GM12878 (cell line): ENCODE results near the gene KRT79. TPM values are rescaled to one million over a fixed set of nuclear protein-coding genes. Genes with fewer than 3 reads are reported as not detected.

Experiments used
- ATAC-seq: fragments of 200-7000 bp; cut with Tn5 transposase; 3 replicates; pipeline ENCODE4 v1.9.1; 2020; ENCODE audit warnings: mild to moderate bottlenecking, moderate library complexity
- BruUV-seq: library from RNA; stranded (reverse); fragments of 400-500 nt; replicated peaks from 2 replicates; lab custom pipeline; 2021; lab: Mats Ljungman, UMichigan
- CTCF ChIA-PET: fragments of 300-600 bp; sonication (Branson Sonifier 250); formaldehyde crosslinking; extraction: SDS; loops from one replicate; lab custom pipeline; 2021; ENCODE audit warnings: inconsistent platforms; lab: Yijun Ruan, JAX
- POLR2A ChIA-PET: fragments of 350-600 bp; formaldehyde crosslinking; extraction: SDS; loops from one replicate; lab custom pipeline; 2021; ENCODE audit warnings: inconsistent platforms; lab: Charles Lee
- RAD21 ChIA-PET: fragments of 300-600 bp; sonication (Branson Sonifier 250); formaldehyde crosslinking; loops from one replicate; lab custom pipeline; 2023; ENCODE audit warnings: antibody characterized with exemption; ENCODE audit not compliant: unreplicated experiment; lab: Charles Lee
- SMC1A ChIA-PET: fragments of 300-600 bp; sonication (Branson Sonifier 250); formaldehyde crosslinking; loops from one replicate; lab custom pipeline; 2023; ENCODE audit not compliant: unreplicated experiment, uncharacterized antibody; lab: Charles Lee
- DNase-seq: peaks from one replicate; pipeline ENCODE4 v3.0.0-alpha.2; 2011; ENCODE audit warnings: low read depth, low spot score
- FAIRE-seq: peaks from 3 replicates; lab custom pipeline; 2011; peaks lifted over from hg19 to GRCh38; lab: Jason Lieb, UNC
- H2AFZ ChIP-seq: 2 replicates; pipeline ENCODE4 v1.6.0; 2011; ENCODE audit warnings: low read depth, low read length, control low read depth; ENCODE audit not compliant: control insufficient read depth
- H3K27ac ChIP-seq: 2 replicates; pipeline ENCODE4 v1.5.1; 2011; ENCODE audit warnings: control low read depth; ENCODE audit not compliant: control insufficient read depth, insufficient read depth
- H3K27me3 ChIP-seq, 2 experiments: replicated peaks in 1 of 2; 2 replicates each; pipeline versions ENCODE4 v1.6.0 to v1.6.1; 2011; ENCODE audit warnings: low read length in 1 of 2; ENCODE audit not compliant: control insufficient read depth in 2 of 2, insufficient read depth in 2 of 2
- H3K36me3 ChIP-seq, 2 experiments: 2 replicates each; pipeline ENCODE4 v1.5.1; 2011; ENCODE audit warnings: low read length in 1 of 2; ENCODE audit not compliant: control insufficient read depth in 2 of 2, insufficient read depth in 2 of 2
- H3K4me1 ChIP-seq: 2 replicates; pipeline ENCODE4 v1.6.1; 2011; ENCODE audit warnings: mild to moderate bottlenecking, low read length, moderate library complexity, mixed read lengths; ENCODE audit not compliant: control insufficient read depth, insufficient read depth
- H3K4me2 ChIP-seq: 2 replicates; pipeline ENCODE4 v1.6.0; 2011; ENCODE audit warnings: control low read depth; ENCODE audit not compliant: control insufficient read depth, insufficient read depth
- H3K4me3 ChIP-seq: fragments of 200-600 bp; sonication (generic); 2 replicates; pipeline ENCODE4 v1.5.1; 2016
- H3K79me2 ChIP-seq: 2 replicates; pipeline ENCODE4 v1.6.0; 2011; ENCODE audit warnings: low read length; ENCODE audit not compliant: control insufficient read depth, insufficient read depth
- H3K9ac ChIP-seq: 2 replicates; pipeline ENCODE4 v1.8.0; 2011; ENCODE audit warnings: low read length, control low read depth, mixed read lengths; ENCODE audit not compliant: control insufficient read depth, insufficient read depth
- H3K9me3 ChIP-seq: replicated peaks from 3 replicates; pipeline ENCODE4 v1.5.1; 2011; ENCODE audit warnings: mild to moderate bottlenecking, low read length; ENCODE audit not compliant: control insufficient read depth, insufficient read depth
- H4K20me1 ChIP-seq: 2 replicates; pipeline ENCODE4 v1.6.0; 2011; ENCODE audit not compliant: control insufficient read depth, insufficient read depth
- BACH1 ChIP-seq: fragments of 450-650 bp; IDR thresholded peaks from 2 replicates; pipeline ENCODE4 v1.6.1; 2017; ENCODE audit warnings: mild to moderate bottlenecking, borderline replicate concordance
- BRCA1 ChIP-seq: IDR thresholded peaks from 2 replicates; pipeline ENCODE4 v1.6.1; 2011; ENCODE audit warnings: low read depth, low read length, improper control_type of control experiment
- FOXM1 ChIP-seq: IDR thresholded peaks from 2 replicates; pipeline ENCODE4 v1.6.1; 2012; ENCODE audit warnings: low read depth, mild to moderate bottlenecking, inconsistent platforms, low read length, moderate library complexity
- HDAC6 ChIP-seq: fragments of 200-600 bp; sonication (generic); IDR thresholded peaks from one replicate; pipeline ENCODE4 v1.8.0; 2017; ENCODE audit warnings: antibody characterized with exemption; ENCODE audit not compliant: unreplicated experiment
- HDGF ChIP-seq: fragments of 450-650 bp; IDR thresholded peaks from 2 replicates; pipeline ENCODE4 v1.6.1; 2016; ENCODE audit warnings: antibody characterized with exemption
- IKZF2 ChIP-seq, 2 experiments: fragments of 450-650 bp; IDR thresholded peaks; 2 replicates each; pipeline ENCODE4 v1.6.1; 2017; ENCODE audit warnings: mild to moderate bottlenecking in 2 of 2, moderate library complexity in 2 of 2
- JUNB ChIP-seq: IDR thresholded peaks from 2 replicates; pipeline ENCODE4 v1.6.1; 2016; ENCODE audit warnings: antibody characterized with exemption, mild to moderate bottlenecking
- TARDBP ChIP-seq: IDR thresholded peaks from 2 replicates; pipeline ENCODE4 v1.6.1; 2016; ENCODE audit warnings: borderline replicate concordance
- ZNF207 ChIP-seq: fragments of 450-650 bp; IDR thresholded peaks from 2 replicates; pipeline ENCODE4 v1.6.1; 2014; ENCODE audit warnings: antibody characterized with exemption, mild to moderate bottlenecking, borderline replicate concordance
- WGBS: methylation state at CpG from one replicate; pipeline ENCODE4 v1.1.6; 2016; ENCODE audit warnings: low lambda C conversion rate; ENCODE audit not compliant: insufficient replicate concordance, insufficient coverage; ENCODE audit errors: missing lambda C conversion rate; 5-methylcytosine and 5-hydroxymethylcytosine counted together
- in situ Hi-C: fragments of 300-500 bp; cut with MboI; formaldehyde crosslinking; loops from 9 replicates; pipeline ENCODE4 v1.14.3; 2018; ENCODE audit warnings: mixed read lengths
- intact Hi-C: fragments of 100-400 bp; cut with micrococcal nuclease; formaldehyde crosslinking; loops from one replicate; pipeline ENCODE4 v1.14.2; 2022; ENCODE audit not compliant: unreplicated experiment
- polyA plus RNA-seq, 11 experiments: library from polyadenylated mRNA; depleted of rRNA in 4 of 11; unstranded in 6 of 11; stranded (reverse) in 5 of 11; fragments of >200 nt; fragmentation: Nextera tagmentation in 4 of 11; fragmentation: Illumina TruSeq in 1 of 11; extraction: Ambion mirVana in 4 of 11; extraction: Trizol in 1 of 11; gene quantifications; 1 replicate in 1 of 11; 2 replicates in 10 of 11; pipeline versions ENCODE4 v1.2.1 to v1.2.3, GENCODE V29; 2011 to 2016; ENCODE audit warnings: inconsistent platforms in 2 of 11, missing spikeins in 2 of 11, low read depth in 1 of 11
- total RNA-seq, 4 experiments: library from RNA; depleted of rRNA in 3 of 4; stranded (reverse); fragments of >200 nt in 3 of 4; fragmentation: Illumina TruSeq in 1 of 4; extraction: Trizol in 1 of 4; gene quantifications; 2 replicates each; pipeline versions ENCODE4 v1.2.1 to v1.2.3, GENCODE V29; 2013 to 2021
- TF ChIP-seq, protein P1 (sequence below): fragments of 450-650 bp; IDR thresholded peaks from 2 replicates; pipeline ENCODE4 v1.6.1; 2017; ENCODE audit warnings: mild to moderate bottlenecking, moderate library complexity
- TF ChIP-seq, protein P2 (sequence below): fragments of 450-650 bp; IDR thresholded peaks from 2 replicates; pipeline ENCODE4 v1.6.1; 2018; ENCODE audit warnings: borderline replicate concordance, mild to moderate bottlenecking; ENCODE audit not compliant: partially characterized antibody

KRT79 gene
- total and polyA plus RNA-seq, 10 of the 15 experiments (the other 5 are each of a cell fraction or from before 2014, with no cell fraction given) = 0.03 to 0.09 (median 0.07) TPM; not detected in 7

DNA sequence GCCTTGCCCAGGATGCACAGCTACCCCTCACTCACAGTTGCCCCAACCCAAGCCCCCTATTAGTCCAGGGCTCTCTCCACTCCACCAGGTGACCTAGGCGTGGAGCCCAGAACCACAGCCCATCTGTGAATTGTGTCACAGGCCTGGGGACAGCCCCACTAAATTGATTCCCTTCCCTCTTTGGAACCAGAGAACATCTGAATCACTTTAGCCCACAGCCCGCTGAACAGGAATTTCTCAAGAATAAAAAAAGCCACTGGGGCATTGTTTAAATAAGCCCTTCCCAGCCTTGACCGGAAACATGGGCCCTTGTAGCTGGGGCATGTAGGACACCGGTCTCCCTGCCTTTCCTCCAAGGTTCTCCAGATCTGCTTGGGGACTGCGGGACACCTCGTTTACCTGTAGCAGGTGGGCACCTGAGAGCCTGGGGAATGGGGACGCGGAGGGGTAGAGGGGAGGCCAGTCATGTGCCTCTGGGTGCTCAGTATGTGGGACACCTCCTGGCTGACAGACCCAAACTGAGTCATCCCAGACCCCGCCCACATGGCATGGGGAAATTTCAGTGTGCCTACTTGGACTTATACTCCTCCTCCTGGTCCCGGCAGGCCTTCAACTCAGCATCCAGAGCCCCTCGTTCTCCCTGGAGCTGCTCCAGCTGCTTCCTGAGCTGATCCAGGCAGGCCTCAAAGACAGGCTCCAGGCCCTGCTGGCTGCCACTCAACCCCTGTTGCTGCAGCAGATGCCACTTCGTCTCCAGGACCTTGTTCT lies 13.4 kb upstream of the KRT79 start:
- ChIA-PET POLR2A (no interaction called here), CTCF (no interaction called here)

DNA sequence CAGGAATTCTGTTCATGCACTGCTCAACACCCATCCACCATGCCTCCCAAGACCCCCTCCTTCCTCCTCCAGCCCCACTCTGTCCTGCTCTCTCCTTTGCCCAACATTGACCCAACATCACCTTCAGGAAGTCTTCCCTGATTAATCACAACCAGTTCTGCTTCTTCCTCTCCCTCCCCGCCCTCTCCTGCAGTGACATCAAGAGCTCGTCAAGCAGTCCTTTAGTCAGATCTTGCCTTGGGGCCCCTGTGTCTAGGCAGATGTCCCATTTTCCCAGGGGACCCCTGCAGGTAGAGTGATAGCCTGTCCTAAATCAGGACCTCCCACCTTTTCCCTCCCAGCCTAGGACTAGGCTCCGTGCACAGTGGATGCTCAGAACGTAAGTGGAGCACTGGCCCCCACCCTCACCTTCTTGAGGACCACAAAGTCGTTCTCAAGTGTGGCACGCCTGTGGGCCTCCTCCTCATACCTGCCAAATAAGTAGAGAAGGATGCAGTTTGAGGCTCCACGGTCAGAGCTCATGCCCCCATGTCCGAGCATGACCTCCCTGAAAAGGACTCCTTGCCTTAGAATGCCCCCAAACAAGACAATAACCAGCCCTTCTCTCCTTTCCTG lies 12.4 kb upstream of the KRT79 start:
- CTCF ChIA-PET = no interaction called here
- POLR2A ChIA-PET = no interaction called here
- RAD21 ChIA-PET = no interaction called here
- no peaks in the 10 kb centered on the region for H3K36me3 ChIP-seq
- DNase-seq = no peak
- no peak overlapping the region for H3K4me2 ChIP-seq
- ATAC-seq = no peak
- SMC1A ChIA-PET = no interaction called here
- no peaks in the 10 kb centered on the region for H4K20me1 ChIP-seq
- BruUV-seq = no TSS peak
- no peak overlapping the region for H3K27ac ChIP-seq
- H3K9ac ChIP-seq = no peak overlapping the region
- in situ Hi-C loops = no loop called here
- no peaks in the 10 kb centered on the region for H3K4me1 ChIP-seq
- 16% methylated on average over 8 of the region's 8 CpGs for WGBS
- no peaks in the 10 kb centered on the region for H3K79me2 ChIP-seq
- H3K4me3 ChIP-seq = no peak overlapping the region
- intact Hi-C loops = no loop called here
- H3K9me3 ChIP-seq = no peaks in the 10 kb centered on the region
- H2AFZ ChIP-seq = no peak overlapping the region
- H3K27me3 ChIP-seq = no peaks in the 10 kb centered on the region; a peak in 3 of 4 replicates
- no peak for FAIRE-seq
- no peak for TF ChIP-seq IKZF2 (IDR thresholded peaks at IDR 0.05)
- TF ChIP-seq TARDBP = no peak
- TF ChIP-seq FOXM1 = no peak
- TF ChIP-seq, protein P1, sequence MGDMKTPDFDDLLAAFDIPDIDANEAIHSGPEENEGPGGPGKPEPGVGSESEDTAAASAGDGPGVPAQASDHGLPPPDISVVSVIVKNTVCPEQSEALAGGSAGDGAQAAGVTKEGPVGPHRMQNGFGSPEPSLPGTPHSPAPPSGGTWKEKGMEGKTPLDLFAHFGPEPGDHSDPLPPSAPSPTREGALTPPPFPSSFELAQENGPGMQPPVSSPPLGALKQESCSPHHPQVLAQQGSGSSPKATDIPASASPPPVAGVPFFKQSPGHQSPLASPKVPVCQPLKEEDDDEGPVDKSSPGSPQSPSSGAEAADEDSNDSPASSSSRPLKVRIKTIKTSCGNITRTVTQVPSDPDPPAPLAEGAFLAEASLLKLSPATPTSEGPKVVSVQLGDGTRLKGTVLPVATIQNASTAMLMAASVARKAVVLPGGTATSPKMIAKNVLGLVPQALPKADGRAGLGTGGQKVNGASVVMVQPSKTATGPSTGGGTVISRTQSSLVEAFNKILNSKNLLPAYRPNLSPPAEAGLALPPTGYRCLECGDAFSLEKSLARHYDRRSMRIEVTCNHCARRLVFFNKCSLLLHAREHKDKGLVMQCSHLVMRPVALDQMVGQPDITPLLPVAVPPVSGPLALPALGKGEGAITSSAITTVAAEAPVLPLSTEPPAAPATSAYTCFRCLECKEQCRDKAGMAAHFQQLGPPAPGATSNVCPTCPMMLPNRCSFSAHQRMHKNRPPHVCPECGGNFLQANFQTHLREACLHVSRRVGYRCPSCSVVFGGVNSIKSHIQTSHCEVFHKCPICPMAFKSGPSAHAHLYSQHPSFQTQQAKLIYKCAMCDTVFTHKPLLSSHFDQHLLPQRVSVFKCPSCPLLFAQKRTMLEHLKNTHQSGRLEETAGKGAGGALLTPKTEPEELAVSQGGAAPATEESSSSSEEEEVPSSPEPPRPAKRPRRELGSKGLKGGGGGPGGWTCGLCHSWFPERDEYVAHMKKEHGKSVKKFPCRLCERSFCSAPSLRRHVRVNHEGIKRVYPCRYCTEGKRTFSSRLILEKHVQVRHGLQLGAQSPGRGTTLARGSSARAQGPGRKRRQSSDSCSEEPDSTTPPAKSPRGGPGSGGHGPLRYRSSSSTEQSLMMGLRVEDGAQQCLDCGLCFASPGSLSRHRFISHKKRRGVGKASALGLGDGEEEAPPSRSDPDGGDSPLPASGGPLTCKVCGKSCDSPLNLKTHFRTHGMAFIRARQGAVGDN = no peak
- no peak for TF ChIP-seq BACH1
- TF ChIP-seq BRCA1 = no peak
- no peak for TF ChIP-seq HDAC6
- TF ChIP-seq, protein P2, sequence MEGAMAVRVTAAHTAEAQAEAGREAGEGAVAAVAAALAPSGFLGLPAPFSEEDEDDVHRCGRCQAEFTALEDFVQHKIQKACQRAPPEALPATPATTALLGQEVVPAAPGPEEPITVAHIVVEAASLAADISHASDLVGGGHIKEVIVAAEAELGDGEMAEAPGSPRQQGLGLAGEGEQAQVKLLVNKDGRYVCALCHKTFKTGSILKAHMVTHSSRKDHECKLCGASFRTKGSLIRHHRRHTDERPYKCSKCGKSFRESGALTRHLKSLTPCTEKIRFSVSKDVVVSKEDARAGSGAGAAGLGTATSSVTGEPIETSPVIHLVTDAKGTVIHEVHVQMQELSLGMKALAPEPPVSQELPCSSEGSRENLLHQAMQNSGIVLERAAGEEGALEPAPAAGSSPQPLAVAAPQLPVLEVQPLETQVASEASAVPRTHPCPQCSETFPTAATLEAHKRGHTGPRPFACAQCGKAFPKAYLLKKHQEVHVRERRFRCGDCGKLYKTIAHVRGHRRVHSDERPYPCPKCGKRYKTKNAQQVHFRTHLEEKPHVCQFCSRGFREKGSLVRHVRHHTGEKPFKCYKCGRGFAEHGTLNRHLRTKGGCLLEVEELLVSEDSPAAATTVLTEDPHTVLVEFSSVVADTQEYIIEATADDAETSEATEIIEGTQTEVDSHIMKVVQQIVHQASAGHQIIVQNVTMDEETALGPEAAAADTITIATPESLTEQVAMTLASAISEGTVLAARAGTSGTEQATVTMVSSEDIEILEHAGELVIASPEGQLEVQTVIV = no peak
- TF ChIP-seq JUNB = no peak
- TF ChIP-seq HDGF = no peak

More for the DNA sequence above, 13.4 kb upstream of the KRT79 start:
- no peak overlapping the region for H3K27ac ChIP-seq
- in situ Hi-C loops (no loop called here), intact Hi-C loops (no loop called here)
- no peak for TF ChIP-seq ZNF207
- H3K36me3 ChIP-seq = no peaks in the 10 kb centered on the region
- FAIRE-seq (no peak), ATAC-seq (no peak), DNase-seq (no peak)
- no peak overlapping the region for H3K4me2 ChIP-seq
- H2AFZ ChIP-seq = no peak overlapping the region
- H4K20me1 ChIP-seq = no peaks in the 10 kb centered on the region
- H3K27me3 ChIP-seq = no peaks in the 10 kb centered on the region; a peak in 3 of 4 replicates
- H3K4me3 ChIP-seq = no peak overlapping the region
- H3K79me2 ChIP-seq = no peaks in the 10 kb centered on the region
- no TSS peak for BruUV-seq
- ChIA-PET RAD21 (no interaction called here), SMC1A (no interaction called here)
- H3K9ac ChIP-seq = no peak overlapping the region
- 41% methylated on average over 12 of the region's 12 CpGs for WGBS
- H3K4me1 ChIP-seq = no peaks in the 10 kb centered on the region
- no peaks in the 10 kb centered on the region for H3K9me3 ChIP-seq
